PFSK-1 (cell line): ENCODE results near the gene ACIN1.

Experiments used
- POLR2AphosphoS5 ChIP-seq: IDR thresholded peaks from 2 replicates; pipeline ENCODE4 v1.6.1; 2012; ENCODE audit warnings: low read depth, mild to moderate bottlenecking, control low read depth, low read length, moderate library complexity
- REST ChIP-seq, 2 experiments: IDR thresholded peaks; 2 replicates each; pipeline versions ENCODE4 v1.6.1 to v1.8.0; 2011 to 2012; ENCODE audit warnings: low read depth in 2 of 2, low read length in 2 of 2, control low read depth in 1 of 2, inconsistent platforms in 1 of 2, mild to moderate bottlenecking in 1 of 2, moderate library complexity in 1 of 2; ENCODE audit not compliant: insufficient read depth in 1 of 2
- SIN3A ChIP-seq: IDR thresholded peaks from 2 replicates; pipeline ENCODE4 v1.6.1; 2012; ENCODE audit warnings: mild to moderate bottlenecking, low read length, moderate library complexity, borderline replicate concordance; ENCODE audit not compliant: insufficient read depth
- TAF1 ChIP-seq: IDR thresholded peaks from 2 replicates; pipeline ENCODE4 v1.6.1; 2012; ENCODE audit warnings: low read length, control low read depth, borderline replicate concordance; ENCODE audit not compliant: insufficient read depth

- TF ChIP-seq TAF1, result no peak
- TF ChIP-seq POLR2AphosphoS5, result no peak
- no peak for TF ChIP-seq SIN3A
- TF ChIP-seq REST (IDR thresholded peaks at IDR 0.05; ENCODE audit: insufficient read depth in 1 of 2, low read depth in 2 of 2, low read length in 2 of 2), result no peak
Observed at GRCh38 chr14:23123419-23123818, 28.5 kb upstream of the ACIN1 start.
